Cerebellar cortex (tissue), 1 donor: ENCODE data around the gene ERI3.

Experiments used
- DNase-seq: peaks from one replicate; pipeline ENCODE4 v3.0.0-alpha.2; 2015; ENCODE audit warnings: low spot score

The ERI3 gene

DNA sequence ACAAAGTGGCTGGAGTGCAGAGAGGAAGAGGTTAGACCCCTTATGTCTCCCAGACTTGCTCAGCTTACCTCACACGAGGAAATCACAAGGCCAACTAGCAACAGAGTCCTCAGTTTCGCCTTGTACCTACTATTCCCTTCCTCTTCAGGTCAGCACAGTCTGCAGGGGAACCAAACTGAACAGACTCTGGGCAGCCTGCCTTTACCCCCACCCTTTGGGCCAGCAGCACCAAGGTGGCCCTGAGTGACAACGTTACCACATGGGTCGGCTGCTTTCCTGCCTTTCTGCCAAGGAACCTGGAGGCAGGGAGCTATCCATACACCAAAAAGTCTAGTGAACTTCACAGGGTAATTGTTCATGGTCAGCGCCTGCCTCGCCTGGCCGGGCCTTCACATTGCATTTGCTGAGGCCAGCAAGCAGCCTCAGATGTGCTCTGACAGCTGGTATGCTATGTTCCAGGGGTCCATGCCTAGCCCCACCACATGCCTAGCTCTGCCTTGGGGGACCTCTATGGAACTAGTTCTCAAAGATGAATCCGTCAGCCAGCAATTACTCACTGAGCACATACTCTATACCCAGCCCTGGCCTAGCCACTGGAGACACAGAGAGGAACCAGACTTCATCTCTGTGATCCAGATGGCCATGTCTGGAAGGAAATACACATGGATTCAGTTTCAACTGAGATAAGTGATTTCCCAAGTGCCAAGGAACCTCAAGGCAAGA, 72.2 kb downstream of the ERI3 start:
- DNase-seq, result no peak

DNA sequence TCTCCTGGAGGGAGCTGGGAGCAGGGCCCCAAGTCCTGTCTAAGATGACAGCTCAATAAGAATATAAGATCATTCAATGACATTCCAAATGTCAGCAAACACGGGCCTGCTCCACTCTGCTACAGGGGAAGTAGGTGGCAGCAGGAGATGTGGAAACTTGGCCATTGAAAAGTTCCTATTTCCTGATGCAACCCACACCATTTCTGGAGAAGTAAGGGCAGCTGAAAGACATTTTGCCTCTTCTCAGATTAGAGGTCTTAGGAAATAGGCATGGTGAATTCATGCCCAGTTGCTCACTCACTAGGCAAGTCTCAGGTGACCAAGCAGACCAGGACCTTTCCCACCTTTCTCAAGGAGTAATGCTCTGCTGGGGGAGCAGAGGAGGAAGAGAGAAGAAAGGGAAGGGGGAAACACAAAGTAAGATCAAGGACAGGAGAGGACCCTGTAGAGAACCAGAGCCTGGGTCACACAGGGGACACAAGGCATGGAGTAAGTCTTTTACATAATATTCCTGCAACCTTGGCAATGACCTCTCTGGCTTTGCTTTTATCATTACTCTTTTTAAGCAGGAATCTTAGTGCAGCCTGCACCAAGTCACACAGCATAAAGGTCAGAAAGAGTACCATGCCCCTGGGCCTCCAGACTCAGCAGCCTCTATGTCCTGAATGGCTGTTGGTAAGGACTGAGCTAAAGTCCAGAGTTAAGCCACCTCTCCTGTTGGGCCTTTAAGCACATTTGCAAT, 72.9 kb downstream of the ERI3 start:
- DNase-seq, result no peak

DNA sequence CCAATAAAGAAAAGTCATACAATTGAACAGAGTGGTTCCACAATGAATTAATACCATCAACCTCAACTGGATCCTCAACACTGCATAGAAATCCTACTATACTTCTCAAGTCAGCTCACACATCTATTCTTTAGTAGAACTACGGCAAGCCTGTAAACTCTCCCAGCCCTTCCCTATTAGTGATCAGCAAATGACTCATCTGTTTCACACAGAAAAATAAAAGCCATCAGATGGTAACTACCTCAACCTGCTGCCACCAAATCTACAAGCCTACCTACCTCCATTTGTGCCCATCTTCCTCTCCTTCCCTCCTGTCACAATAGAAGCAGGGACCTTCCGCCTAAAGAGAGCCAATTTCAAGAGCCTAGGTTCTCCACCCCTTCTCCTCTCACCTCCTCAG, 78.2 kb downstream of the ERI3 start:
- no peak for DNase-seq

DNA sequence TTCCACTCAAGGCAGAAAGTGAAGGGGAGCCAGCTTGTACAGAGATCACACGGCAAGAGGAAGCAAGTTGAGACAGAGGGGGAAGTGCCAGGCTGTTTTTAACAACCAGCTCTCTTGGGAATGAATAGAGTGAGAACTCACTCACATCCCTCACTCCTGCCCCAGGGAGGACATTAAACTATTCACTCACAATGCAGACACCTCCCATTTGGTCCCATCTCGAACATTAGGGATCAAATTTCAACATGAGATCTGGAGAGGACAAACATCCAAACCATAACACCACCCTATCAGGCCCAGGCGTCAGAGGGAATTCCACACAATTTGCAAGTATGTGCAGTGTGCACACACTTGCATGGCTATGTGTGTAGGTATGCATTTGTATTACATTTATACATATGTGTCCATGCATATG, 79.1 kb downstream of the ERI3 start:
- DNase-seq, result no peak

DNA sequence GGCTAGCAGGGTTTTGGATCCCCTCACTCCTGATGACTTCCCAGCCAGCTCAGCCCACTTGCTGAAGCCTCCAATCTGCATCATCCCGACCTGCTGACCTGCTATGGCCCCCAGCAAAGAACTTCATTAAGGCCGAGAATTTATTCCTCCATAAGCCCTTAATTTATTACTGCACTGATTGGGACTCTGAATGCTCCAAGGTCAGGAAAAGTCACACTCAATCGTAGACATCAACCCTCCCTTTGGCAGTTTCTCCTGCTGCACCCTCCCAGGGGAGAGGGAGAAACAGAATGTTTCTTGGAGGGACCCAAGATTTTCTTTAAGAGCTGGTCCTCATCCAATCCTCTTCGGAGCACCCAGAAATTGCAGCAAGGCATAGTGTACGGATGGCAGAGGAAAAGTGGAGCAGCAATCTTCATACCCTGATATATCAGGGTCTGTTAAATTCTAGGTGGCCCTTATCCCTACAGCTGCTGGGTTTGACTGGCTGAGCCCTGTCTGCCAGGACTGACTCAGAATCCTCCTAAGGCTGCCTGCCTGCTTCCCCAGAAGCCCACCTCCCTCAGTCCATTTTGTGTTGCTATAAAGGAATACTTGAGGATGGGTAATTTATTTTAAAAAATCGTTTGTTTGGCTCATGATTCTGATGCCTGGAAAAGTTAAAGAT, 79.6 kb downstream of the ERI3 start:
- no peak for DNase-seq

DNA sequence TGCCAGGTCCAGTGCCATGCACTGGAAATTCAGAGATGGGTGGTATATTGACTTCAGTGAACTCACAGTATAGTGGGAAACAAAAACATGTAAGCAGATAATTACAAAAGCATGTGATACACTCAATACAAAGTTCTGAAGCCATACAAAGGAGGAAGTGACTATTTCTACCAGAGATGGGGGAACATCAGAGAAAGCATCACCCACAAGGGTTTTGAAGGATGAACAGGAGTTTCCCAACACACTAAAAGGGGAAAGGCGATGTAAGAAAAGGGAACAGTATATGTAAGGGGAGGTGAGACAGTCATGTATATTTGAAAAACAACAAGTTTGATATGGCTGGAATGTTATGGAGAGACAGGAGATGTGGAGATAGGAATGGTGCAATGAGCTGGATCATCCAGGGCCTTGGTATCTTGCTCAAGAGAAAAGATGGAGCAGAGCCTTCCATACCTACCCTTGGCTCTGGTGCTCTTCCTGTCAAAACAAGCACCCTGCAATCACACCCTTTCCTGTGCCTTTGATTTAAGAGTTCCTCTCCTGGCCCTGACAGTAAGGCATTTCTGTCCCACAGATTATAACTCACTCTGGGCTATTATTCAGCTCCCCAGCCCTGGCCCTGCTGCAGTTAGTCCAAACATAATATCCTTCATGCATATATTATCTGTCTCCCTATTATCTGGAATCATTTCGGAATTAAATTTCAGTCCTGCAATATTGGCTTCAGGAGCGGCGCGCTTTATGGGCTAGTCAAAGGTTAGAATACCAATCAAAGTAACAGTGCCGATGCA, 81.3 kb downstream of the ERI3 start:
- DNase-seq, result no peak

DNA sequence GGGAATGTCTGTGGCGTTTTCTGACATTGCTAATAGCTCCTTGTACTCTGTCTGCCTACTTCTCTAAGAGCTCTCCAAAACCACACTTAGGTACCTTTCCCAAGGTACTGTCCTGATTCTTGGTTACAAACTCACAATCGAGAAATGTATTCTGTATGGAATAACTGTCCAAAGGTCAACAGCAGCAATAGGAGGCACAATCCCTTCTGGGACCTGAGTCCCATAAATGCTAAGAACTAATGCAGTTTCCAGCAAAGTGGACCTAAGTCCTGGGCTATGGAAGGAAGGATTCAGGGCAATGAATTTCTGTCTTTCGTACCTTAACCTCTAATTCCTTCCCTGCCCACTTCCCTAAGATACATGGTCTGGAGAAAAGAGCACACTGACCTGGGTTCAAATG, 82.1 kb downstream of the ERI3 start:
- no peak for DNase-seq

DNA sequence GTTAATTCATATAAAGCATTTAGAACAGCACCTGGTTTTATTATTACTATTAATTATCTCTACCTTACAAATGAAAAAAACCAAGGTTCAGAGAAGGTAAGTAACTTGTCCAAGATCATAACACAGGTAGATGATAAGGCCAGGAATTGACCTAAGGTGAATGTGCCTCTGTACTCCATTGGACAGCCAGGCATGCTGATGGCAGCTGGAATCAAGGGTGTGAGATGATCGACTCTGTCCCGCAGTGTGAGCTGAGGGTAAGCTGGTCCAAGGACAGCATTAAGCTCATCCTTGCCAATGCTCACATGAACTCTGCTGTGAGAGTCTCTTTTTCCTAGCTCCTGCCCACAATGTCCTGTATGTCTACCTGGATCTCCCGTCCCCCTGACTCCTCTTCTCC, 83.4 kb downstream of the ERI3 start:
- no peak for DNase-seq

DNA sequence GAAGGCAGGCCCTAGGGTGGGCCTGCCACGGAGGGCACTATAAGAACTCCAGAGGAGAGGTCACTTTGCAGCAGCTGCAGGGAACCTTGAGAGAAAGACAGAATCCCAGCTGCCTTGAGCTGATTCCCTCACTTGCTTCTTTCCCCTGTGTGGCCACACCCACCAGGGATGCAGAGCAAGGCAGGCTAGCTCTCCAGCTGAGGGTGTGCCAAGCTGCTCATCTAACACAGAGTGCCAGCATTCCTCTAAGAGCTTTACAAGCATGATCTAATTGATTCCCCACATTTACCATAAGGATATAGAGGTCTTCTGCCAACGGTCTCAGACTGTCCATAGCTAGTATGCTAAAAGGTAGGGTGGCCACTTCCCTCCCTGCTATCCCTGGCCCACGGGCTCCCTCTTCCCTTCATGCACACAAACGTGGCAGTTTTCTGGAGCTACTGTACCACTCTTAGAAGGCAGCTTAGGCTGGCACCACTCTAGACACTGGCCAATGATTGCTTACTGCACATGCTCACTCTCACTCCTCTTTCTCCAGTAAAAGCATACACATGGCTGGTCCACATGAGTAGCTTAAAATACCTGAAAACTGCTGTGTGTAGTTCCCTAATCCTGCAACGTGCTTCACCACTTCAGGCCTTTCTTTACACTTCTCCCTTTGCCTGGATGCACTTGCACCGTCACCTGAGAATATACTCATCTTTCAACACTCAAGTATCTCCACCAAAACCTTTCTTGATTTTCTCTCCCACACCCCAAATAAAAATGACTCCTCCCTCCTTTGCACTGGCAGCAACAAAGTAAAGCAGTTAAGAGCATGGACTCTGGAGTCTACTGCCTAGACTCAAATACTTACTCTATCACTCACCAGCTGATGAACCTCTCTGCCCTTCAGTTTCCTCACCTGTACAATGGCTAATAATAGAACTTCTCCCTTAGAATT, 84.1 kb downstream of the ERI3 start:
- peak; percentile 27 for DNase-seq

DNA sequence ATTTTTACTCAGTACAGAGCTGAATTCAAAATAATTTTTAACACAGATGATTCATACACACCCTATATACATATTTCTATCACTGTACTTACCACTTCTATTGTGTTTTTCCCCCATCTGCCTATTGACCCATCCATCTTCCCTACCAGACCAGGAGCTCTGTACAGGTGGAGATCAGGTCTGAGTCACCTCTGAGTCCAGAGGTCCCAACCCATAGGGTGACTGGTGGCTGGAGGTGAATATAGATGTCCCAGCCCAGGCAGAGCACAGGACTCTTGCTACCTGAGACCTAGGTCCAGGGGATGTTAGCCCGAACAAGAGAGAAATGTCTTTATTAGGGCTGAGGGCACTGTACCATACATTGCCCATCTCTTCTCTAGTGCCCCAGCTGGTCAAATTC, 87.0 kb downstream of the ERI3 start:
- DNase-seq, result no peak

DNA sequence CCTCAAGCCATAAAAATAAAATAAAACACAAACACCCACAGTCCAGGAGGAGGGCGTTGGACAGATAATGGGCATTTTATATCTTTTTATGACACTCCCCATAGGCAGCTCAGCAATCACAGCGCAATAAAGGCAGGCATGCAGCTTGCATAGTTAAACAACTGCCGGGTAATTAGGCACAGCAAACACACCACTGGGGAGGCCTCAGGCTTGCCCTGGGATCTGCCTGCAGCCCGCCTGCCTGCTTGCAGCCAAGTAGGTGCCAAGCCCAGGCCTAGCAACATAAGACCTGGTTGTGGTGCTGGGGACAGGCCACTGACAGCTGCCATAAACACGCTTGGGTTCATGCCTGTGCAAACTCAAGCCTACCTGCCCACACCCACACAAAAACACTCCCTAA, 87.6 kb downstream of the ERI3 start:
- DNase-seq, result no peak

DNA sequence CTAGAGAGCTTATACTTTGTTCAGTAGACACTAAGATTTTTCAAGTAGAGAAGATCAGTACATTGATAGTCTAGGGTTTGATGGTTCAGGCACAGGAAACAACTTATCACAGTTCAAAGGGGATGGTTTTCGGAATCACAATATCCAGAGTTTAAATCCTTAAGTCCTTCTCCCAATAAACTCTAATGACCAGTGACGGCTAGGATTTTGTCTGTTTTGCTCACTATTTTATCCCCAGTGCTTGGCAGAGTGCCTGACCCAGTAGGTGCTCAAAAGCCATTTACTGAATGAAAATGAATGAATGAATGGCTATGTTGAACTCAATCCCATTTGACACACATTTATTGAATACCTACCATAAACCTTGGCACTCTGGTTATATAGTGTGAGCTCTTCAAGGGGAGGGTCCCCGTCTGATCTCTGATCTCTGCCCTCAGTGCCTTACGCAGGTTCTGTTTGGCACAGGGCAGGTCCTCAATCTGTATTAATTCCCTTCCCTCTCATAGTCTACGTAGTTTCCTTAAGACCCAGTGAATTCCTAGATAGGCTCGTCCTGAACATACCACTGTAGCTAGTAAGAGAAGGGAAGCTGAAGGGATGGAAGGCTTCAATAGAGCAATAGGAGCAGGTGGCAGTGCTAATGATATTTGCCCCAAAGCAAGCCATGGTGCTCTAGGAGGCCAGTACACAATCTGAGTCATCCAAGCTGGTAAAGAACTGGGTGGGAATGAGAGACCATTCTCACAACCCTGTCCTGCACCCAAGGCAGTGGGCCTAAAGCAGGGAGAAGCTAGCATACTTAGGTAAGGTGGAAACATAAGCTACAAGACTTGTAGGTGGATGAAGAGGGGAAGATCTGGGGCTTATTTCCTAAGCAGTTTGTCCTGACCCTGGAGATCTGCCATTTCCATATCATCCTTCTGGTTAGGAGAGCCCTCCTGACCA, 88.4 kb downstream of the ERI3 start:
- DNase-seq, result no peak

DNA sequence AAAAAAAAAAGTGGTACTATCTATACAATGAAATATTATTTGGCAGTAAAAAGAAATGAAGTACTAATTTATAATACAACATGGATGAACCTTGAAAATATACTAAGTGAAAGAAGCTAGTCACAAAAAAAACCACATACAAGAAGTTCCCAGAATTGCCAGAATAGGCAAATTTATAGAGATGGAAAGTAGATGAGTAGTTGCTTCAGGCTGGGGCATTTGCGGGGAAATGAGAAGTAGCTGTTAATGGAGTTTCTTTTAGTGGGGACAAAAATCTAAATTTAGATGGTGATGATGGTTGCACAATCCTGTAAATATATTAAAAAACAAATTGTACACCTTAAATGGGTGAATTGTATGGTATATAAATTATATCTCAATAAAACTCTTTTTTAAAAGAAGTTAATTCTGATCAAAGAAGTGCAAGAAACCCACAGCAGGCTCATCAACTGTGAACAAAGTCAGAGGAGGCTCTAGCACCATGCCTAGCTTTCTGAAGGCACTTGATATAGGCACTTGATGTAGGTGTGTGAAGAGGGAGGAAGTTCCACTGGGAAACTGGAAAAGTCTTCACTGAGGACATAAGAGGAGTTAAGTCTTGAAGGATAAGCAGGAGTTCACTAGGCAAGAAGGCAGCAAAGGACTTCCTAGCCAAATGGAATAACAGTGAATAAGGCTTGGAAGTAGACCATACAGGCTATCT, 89.2 kb downstream of the ERI3 start:
- DNase-seq, result no peak

DNA sequence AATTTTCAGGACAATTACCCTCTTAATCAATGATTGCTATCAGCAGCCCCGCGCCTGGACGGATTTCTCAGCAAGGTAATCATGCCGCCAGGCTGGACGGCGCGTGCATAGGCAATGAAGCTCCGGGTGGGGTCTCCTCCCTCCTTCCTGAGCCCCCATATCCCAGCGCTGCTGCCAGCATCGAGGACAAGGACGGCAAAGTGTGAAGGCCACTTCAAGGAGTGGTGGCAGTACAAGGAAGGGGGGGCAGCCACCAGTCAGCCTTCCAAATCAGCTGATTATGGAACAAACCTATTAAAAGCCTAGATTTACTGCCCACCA, 90.6 kb downstream of the ERI3 start:
- DNase-seq, result no peak

DNA sequence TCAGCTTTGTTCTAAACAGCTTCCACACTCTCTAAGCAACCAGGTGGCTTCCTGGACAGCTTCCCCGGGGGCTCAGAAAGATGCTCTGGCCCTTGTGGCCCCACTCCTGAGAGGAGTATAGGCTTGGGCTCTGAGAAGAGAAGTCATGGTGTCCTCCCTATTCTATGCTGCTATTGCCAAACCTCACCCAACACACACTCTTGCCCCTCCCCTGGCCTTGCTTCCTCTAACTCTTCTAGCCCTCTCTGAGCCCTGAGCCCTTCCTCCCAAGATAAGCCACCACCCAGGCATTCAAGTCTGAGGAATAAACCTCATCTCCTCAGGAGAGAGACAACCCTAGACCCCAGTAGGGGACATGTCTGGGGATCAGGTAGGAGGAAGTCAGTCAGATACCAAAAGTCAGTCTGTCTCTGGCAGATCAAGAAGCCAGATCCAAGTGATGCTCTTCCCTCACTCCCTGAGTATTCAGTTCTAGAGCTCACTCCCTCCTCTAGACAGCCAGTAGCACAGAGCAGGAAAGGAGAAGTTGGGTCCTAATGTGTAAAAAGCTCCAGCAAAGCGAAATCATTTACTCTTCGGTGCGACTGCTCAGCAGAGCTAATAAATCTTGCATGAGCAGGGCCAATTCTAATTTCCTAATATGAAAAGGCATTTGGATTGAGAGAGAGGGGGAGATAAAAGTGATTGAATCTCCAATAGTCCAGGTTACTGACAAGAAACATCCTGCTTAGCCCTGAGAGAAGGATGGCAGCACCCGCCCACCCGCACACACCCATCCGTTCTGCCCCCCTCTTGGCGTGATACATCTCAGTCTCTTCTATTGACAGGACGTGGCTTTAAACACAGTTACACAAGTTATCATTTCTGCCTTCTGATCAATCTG, 91.2 kb downstream of the ERI3 start:
- DNase-seq, result no peak

DNA sequence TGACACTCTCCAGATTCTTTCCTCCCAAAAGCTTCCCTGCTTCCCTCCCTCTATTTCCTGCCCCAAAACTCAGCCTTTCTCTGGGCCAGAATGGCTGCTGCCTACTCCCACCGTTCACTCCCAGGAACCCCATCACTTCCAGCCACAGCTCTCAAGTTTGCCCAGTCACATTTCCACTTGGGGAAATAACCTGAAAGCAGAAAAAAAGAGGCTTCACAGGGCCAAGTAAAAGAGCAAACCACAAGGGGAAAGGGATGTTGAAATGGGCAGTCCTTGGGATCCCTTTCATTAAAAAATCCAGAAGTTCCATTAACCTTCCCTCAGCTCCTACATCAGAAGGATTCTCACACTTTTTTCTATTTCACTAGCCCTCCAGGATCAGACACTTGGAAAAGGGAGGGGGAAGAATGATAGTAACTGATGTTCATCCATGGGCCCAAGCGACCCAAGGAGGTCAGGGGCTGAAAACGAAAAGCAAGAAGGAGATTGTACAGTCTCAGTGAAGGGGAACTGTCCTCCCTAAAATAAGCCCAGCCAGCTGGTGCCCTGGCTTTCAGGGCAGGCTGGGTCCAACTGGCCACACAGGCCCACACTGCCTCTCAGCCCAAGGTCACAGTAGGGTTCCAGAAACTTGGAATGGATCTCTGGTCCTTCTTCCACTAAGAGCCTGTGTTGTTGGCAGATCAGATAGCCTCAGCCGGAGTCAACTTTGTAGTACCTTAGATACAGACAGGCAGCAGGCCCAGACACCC, 92.1 kb downstream of the ERI3 start:
- DNase-seq, result peak; percentile 81

DNA sequence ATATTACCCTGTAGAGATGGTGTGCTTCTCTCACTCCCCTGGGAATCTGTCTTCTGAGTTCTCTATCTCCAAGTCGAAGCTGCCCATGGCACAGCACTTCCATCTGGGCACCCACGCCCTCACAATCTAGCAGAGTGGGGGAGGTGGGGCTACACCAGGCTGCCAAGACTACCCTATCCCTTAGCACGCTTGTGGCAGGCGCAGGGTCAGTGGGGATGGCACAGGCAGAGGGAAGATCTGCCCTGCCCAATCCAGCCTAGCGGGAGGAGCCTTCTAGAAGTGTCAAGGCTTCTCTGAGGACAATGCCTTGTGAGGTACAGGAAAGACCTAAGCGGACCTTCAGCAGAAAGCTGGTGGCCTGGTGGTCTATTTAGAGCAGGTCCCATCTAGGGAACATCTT, 92.6 kb downstream of the ERI3 start:
- DNase-seq, result no peak

DNA sequence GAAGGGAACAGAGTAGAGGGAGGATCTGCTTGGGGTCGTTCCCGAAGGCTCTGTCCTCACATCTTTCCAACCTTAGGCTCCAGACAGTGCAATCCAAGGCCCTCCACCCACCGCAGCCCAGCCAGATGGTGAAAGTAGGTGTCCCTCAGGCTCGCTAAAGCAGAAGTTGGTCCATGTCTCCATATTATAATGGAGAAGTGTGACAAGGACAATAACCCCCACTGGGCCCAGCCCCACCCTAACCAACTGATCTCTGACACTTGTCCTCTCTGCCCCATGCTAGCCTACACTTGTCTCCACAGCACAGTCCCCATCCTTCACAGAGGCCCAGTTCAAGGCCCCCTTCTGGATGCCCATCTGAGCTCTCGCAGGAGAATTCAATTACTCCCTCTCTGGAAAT, 93.1 kb downstream of the ERI3 start:
- DNase-seq, result no peak
